Mucosa of descending colon (tissue), 3 donors: ENCODE results near the gene SYVN1. TPM values are rescaled to one million over a fixed set of nuclear protein-coding genes. Genes with fewer than 3 reads are reported as not detected.

Source experiments
- ATAC-seq: fragments of 200-7000 bp; cut with Tn5 transposase; one replicate; pipeline ENCODE4 v1.9.1; 2020; ENCODE audit warnings: mild to moderate bottlenecking, moderate library complexity
- DNase-seq, 3 donors: peaks; one replicate each; pipeline ENCODE4 v3.0.0-alpha.2; 2020
- H3K36me3 ChIP-seq: fragments of 200-600 bp; one replicate; pipeline ENCODE4 v1.8.0; 2021; ENCODE audit warnings: low read depth, mild to moderate bottlenecking
- H3K4me1 ChIP-seq: fragments of 200-600 bp; one replicate; pipeline ENCODE4 v1.8.0; 2021; ENCODE audit warnings: low read depth, mild to moderate bottlenecking
- H3K4me3 ChIP-seq: fragments of 200-600 bp; one replicate; pipeline ENCODE4 v1.8.0; 2021; ENCODE audit warnings: mild to moderate bottlenecking
- H3K9me3 ChIP-seq: fragments of 200-600 bp; one replicate; pipeline ENCODE4 v1.8.0; 2021; ENCODE audit warnings: mild to moderate bottlenecking
- intact Hi-C, 2 donors: fragments of 100-400 bp; cut with DNase I in 1 of 2; cut with micrococcal nuclease in 1 of 2; formaldehyde crosslinking; loops; one replicate each; pipeline versions ENCODE4 v1.11.0 to v1.11.1; 2022; cut with DNase I, micrococcal nuclease
- total RNA-seq, 3 donors: library from RNA; stranded (reverse); fragmentation: NEBNext Ultra II Directional in 2 of 3; extraction: Animal tissue kit (Norgen Biotek cat#: 25700) in 2 of 3; gene quantifications; one replicate each; pipeline versions ENCODE4 v1.2.1 to v1.2.4, GENCODE V29; 2021 to 2023
- TF ChIP-seq, protein P1 (sequence below): fragments of 200-600 bp; IDR thresholded peaks from one replicate; pipeline ENCODE4 v1.8.0; 2022; ENCODE audit warnings: antibody characterized with exemption, mild to moderate bottlenecking
- donor health status: DM: no; HTN: no; CAD: no; lungs with moderate emphysema.
- donor health status: DM: no; HTN: no; CAD: no.
- donor health status: DM: no; HTN: yes; CAD: no.

The SYVN1 gene
- total RNA-seq, 3 donors from 2014 or later = 59.7 to 62.2 (median 60.3) TPM

DNA sequence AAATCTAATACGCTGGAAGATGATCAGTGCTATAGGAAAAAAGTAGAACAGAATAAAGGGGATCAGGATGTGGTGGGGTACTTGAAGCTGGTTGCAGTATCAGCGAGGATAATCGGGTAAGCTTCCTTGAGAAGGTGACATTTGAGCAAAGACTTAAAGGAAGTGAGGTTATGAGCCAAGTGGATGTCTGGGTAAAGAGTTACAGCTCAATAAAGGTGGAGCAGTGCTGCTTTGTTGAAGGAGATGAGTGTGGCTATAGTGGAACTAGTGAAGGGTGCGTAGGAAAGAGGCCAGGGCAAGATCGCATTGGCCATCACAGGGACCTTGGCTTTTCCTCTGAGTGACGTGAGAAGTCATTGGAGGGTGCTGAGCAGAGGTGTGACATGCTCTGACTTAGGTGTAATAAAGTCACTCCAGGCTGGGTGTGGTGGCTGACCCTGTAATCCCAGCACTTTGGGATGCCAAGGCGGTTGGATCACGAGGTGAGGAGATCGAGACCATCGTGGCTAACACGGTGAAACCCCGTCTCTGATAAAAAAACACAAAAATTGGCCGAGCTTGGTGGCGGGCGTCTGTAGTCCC, 2.3 kb upstream of the SYVN1 start:
- peaks cover 22% of the 10 kb centered on the region for H3K4me1 ChIP-seq
- DNase-seq = peak in 2 of 3 donors; percentile 64
- H3K4me3 ChIP-seq = no peak overlapping the region
- H3K9me3 ChIP-seq = no peaks in the 10 kb centered on the region
- TF ChIP-seq, protein P1, sequence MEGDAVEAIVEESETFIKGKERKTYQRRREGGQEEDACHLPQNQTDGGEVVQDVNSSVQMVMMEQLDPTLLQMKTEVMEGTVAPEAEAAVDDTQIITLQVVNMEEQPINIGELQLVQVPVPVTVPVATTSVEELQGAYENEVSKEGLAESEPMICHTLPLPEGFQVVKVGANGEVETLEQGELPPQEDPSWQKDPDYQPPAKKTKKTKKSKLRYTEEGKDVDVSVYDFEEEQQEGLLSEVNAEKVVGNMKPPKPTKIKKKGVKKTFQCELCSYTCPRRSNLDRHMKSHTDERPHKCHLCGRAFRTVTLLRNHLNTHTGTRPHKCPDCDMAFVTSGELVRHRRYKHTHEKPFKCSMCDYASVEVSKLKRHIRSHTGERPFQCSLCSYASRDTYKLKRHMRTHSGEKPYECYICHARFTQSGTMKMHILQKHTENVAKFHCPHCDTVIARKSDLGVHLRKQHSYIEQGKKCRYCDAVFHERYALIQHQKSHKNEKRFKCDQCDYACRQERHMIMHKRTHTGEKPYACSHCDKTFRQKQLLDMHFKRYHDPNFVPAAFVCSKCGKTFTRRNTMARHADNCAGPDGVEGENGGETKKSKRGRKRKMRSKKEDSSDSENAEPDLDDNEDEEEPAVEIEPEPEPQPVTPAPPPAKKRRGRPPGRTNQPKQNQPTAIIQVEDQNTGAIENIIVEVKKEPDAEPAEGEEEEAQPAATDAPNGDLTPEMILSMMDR = no peak
- H3K36me3 ChIP-seq = peaks cover 7% of the 10 kb centered on the region
- intact Hi-C loops = no loop called here
- ATAC-seq = peak; percentile 35

DNA sequence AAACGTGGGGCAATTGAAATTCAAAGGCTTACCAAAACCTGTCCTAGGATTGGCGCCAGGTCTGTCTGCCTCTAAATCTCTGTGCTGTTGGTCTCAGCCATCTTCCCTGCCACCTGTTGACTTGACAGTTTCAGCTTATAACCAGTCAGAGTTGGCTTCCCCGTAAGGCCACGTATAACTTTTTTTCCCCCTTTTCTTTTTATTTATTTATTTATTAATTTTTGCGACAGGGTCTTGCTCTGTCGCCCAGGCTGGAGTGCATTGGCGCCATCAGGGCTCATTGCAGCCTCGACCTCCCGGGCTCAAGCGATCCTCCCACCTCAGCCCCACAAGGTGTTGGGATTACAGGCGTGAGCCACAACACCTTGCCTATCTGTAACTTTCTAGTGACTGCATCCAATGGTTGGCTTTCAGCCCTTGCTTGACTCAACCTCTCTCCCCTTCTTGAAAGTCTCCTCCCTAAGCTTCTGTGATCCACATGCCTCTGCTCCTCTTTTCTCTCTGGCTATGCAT, 1.4 kb upstream of the SYVN1 start:
- peaks cover 13% of the 10 kb centered on the region for H3K36me3 ChIP-seq
- TF ChIP-seq, protein P1 = no peak
- ATAC-seq = no peak
- no peaks in the 10 kb centered on the region for H3K9me3 ChIP-seq
- intact Hi-C loops = no loop called here
- no peak for DNase-seq
- H3K4me1 ChIP-seq = peaks cover 22% of the 10 kb centered on the region
- no peak overlapping the region for H3K4me3 ChIP-seq

DNA sequence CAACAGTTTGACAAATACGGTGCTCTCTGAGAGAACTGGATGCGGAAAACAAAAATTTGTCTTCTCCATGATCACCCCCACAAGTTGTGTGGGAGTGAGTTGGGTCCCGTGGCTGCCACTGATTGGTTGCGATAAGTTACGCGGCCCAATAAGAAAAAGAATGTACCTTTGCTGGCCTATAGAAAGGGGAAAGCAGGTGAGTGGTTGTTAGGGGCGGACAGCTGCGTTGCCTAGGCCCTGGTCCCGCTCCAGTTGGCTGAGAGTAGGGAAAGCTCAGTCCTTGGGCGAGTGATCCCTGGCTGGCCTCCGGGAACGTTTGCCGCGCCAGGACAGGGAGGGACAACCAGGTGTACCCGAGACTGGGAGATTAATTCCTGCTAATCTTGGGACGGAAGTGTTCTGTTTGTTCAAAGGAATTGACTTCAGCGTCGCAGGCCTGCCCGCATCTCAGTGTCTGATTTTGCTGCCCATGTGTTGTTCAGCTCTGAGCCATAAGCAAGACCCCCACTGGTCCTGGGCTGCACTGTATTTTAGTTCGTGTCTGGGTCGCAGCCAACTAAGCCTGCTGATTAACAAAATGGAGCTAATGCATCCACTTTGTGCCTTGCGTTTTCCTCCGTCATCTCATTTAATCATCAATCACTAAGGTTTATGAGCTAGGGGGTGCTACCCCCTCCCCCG, 773 bp upstream of the SYVN1 start:
- peak overlapping the region; percentile 92 for H3K4me3 ChIP-seq
- ATAC-seq (peak; percentile 82), DNase-seq (peak; percentile 93 to 96 (median 94))
- TF ChIP-seq, protein P1 = no peak
- no peaks in the 10 kb centered on the region for H3K9me3 ChIP-seq
- peaks cover 22% of the 10 kb centered on the region for H3K4me1 ChIP-seq
- intact Hi-C loops = no loop called here
- H3K36me3 ChIP-seq = peaks cover 14% of the 10 kb centered on the region

DNA sequence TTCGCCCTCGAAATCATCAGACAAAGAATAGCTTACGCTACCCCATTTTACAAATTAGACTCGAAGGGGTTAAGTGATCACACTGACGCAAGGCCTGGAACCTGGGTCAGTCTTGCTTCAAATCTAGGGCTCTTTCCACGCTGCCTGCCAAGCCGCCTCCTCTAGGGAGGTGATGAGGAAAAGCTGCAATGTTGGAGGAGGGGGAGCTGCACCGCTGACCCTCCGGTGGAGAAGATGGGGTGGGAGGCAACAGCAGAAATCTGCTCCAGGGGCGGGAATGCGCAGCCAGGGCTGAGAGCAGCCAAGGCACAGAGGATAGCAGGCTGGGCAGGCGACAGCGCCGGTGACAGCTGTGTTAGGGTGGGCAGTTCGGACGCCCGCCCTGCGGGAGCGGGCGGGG, 595 bp downstream of the SYVN1 start:
- peaks cover 22% of the 10 kb centered on the region for H3K4me1 ChIP-seq
- intact Hi-C loops = no loop called here
- no peaks in the 10 kb centered on the region for H3K9me3 ChIP-seq
- H3K4me3 ChIP-seq = peak overlapping the region; percentile 92
- no peak for ATAC-seq
- H3K36me3 ChIP-seq = peaks cover 22% of the 10 kb centered on the region
- TF ChIP-seq, protein P1 = no peak
- DNase-seq = peak in 2 of 3 donors; percentile 54 to 72

DNA sequence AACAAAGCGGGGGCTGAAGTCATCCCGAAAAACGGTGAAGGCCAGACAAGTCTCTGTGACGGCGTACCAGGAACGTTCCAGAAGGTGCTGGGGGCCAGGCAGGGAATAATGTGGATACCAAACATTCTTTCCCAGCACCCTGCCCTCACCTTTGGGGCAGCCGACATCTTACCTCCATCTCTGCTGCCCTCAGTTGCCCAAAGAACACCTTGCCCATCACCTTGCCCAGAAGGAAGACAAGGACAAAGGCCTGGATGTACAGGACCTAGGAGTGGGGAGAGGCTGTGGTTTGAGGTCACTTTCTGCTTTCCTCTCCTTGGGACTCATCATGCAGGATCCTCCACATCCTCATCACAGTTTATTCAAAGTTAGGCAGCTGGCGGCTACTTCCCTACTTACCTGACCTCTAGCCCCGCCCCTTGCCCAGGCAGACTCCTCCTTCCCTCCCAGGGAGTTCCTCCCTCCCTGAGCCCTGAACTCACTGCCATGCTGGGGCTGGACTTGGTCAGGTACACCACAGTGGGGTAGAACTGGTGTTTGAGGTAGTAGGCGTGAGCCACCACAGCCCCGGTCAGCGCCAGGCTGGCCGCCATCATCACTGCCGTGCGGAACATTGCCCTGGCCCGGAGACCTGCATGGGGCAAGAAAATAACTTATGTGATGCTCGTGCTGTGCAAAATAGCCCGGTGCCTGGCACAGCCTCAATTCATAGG, 1.2 kb downstream of the SYVN1 start:
- peak overlapping the region; percentile 92 for H3K4me3 ChIP-seq
- peak; percentile 51 for ATAC-seq
- H3K4me1 ChIP-seq = peaks cover 22% of the 10 kb centered on the region
- no peaks in the 10 kb centered on the region for H3K9me3 ChIP-seq
- H3K36me3 ChIP-seq = peaks cover 22% of the 10 kb centered on the region
- TF ChIP-seq, protein P1 = no peak
- intact Hi-C loops = no loop called here
- DNase-seq = peak; percentile 89 to 94 (median 91)
